GM13976 (cell line): Measurements from ENCODE around the gene LRCOL1.

Experiments
- DNase-seq: peaks from one replicate; pipeline ENCODE4 v3.0.0; 2012; ENCODE audit warnings: low spot score
- CTCF ChIP-seq: IDR thresholded peaks from 2 replicates; pipeline ENCODE4 v1.5.1; 2012; ENCODE audit warnings: borderline replicate concordance, mild to moderate bottlenecking; ENCODE audit not compliant: insufficient read depth; ENCODE audit errors: extremely low read depth, missing control alignments, control extremely low read depth
- in situ Hi-C: fragments of 300-500 bp; cut with MboI; formaldehyde crosslinking; loops from one replicate; pipeline ENCODE4 v1.12.0; 2022; ENCODE audit warnings: low sequenced_read_pairs, mixed read lengths, inconsistent platforms; ENCODE audit not compliant: unreplicated experiment

The LRCOL1 gene

GRCh38 chr12:132614029-132614428 is 3.6 kb upstream of the LRCOL1 start:
- TF ChIP-seq CTCF: no peak
- DNase-seq: no peak
- in situ Hi-C loops: loop anchor here (25.0 kb wide), 1 partner anchor 202 kb away; no protein-coding TSS in a partner anchor

- no peak for DNase-seq
- no peak for TF ChIP-seq CTCF
- in situ Hi-C loops: loop anchor here (25.0 kb wide), 1 partner anchor 199 kb away; no protein-coding TSS in a partner anchor
Observed at GRCh38 chr12:132611620-132612019, 1.2 kb upstream of the LRCOL1 start.

- DNase-seq: no peak
- in situ Hi-C loops: loop anchor here (25.0 kb wide), 1 partner anchor 199 kb away; no protein-coding TSS in a partner anchor
- TF ChIP-seq CTCF: no peak
Observed at GRCh38 chr12:132610866-132611602, 652 bp upstream of the LRCOL1 start.

GRCh38 chr12:132608231-132609171 is 1.9 kb downstream of the LRCOL1 start:
- in situ Hi-C loops: loop anchor here (25.0 kb wide), 1 partner anchor 196 kb away; no protein-coding TSS in a partner anchor
- no peak for TF ChIP-seq CTCF
- DNase-seq: no peak

GRCh38 chr12:132606927-132607326 is 3.5 kb downstream of the LRCOL1 start:
- no peak for DNase-seq
- no peak for TF ChIP-seq CTCF
- in situ Hi-C loops: loop anchor here (25.0 kb wide), 1 partner anchor 195 kb away; no protein-coding TSS in a partner anchor

- in situ Hi-C loops: loop anchor here (25.0 kb wide), 1 partner anchor 194 kb away; no protein-coding TSS in a partner anchor
- no peak for TF ChIP-seq CTCF
- DNase-seq: no peak
Observed at GRCh38 chr12:132606466-132606865, 3.9 kb downstream of the LRCOL1 start.
